Ishikawa (cell line): ENCODE data around the gene DUSP18.

ENCODE experiments used
- CEBPB ChIP-seq: IDR thresholded peaks from 2 replicates; pipeline ENCODE4 v1.6.1; 2012
- CREB1 ChIP-seq: IDR thresholded peaks from 2 replicates; pipeline ENCODE4 v1.6.1; 2012; ENCODE audit warnings: low read depth
- EP300 ChIP-seq: IDR thresholded peaks from 2 replicates; pipeline ENCODE4 v1.6.1; 2012; ENCODE audit warnings: borderline replicate concordance
- FOXM1 ChIP-seq: IDR thresholded peaks from 2 replicates; pipeline ENCODE4 v1.6.1; 2012; ENCODE audit warnings: low read depth, borderline replicate concordance
- NFIC ChIP-seq: IDR thresholded peaks from 2 replicates; pipeline ENCODE4 v1.6.1; 2012
- RAD21 ChIP-seq: IDR thresholded peaks from 2 replicates; pipeline ENCODE4 v1.6.1; 2012; ENCODE audit warnings: low read depth
- TAF1 ChIP-seq: IDR thresholded peaks from 2 replicates; pipeline ENCODE4 v1.6.1; 2012; ENCODE audit warnings: low read depth, mild to moderate bottlenecking
- TCF12 ChIP-seq: IDR thresholded peaks from 2 replicates; pipeline ENCODE4 v1.6.1; 2012; ENCODE audit warnings: low read depth
- TEAD4 ChIP-seq: IDR thresholded peaks from 2 replicates; pipeline ENCODE4 v1.6.1; 2012
- YY1 ChIP-seq: IDR thresholded peaks from 2 replicates; pipeline ENCODE4 v1.6.1; 2012; ENCODE audit warnings: low read depth
- ZBTB7A ChIP-seq: IDR thresholded peaks from 2 replicates; pipeline ENCODE4 v1.6.1; 2012; ENCODE audit warnings: low read depth
- TF ChIP-seq, protein P1 (sequence below): IDR thresholded peaks from 2 replicates; pipeline ENCODE4 v1.6.1; 2012
- TF ChIP-seq, protein P2 (sequence below): IDR thresholded peaks from 2 replicates; pipeline ENCODE4 v1.6.1; 2012

DNA sequence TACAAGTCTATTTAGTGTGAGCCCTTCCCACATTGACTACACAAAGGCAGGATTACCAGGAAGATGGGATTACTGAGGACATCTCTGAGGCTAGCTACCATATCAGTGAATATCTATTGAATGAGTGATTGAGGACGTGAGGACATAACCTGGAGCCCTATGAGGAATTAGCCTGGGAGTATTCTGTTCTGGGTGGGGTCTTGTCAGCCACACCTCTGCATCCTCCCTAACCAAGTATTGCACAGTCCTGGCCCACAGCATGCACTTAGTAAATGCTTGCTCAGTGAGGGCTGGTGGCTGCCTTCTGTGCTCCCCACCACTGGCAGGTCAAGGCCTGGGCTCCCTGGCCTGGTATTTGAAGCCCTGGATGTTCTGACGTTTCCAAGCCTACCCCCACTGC, 14.8 kb downstream of the DUSP18 start:
- TF ChIP-seq RAD21: no peak
- TF ChIP-seq CREB1: no peak
- no peak for TF ChIP-seq FOXM1
- TF ChIP-seq EP300: no peak
- no peak for TF ChIP-seq CEBPB
- TF ChIP-seq, protein P1, sequence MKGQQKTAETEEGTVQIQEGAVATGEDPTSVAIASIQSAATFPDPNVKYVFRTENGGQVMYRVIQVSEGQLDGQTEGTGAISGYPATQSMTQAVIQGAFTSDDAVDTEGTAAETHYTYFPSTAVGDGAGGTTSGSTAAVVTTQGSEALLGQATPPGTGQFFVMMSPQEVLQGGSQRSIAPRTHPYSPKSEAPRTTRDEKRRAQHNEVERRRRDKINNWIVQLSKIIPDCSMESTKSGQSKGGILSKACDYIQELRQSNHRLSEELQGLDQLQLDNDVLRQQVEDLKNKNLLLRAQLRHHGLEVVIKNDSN: no peak
- no peak for TF ChIP-seq YY1
- TF ChIP-seq, protein P2, sequence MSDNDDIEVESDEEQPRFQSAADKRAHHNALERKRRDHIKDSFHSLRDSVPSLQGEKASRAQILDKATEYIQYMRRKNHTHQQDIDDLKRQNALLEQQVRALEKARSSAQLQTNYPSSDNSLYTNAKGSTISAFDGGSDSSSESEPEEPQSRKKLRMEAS: no peak
- TF ChIP-seq ZBTB7A: no peak
- no peak for TF ChIP-seq NFIC
- no peak for TF ChIP-seq TCF12
- TF ChIP-seq TAF1: no peak
- TF ChIP-seq TEAD4: no peak
